Measurements from ENCODE around the gene CKMT2.
"Not testable (repeated sequence)": the region's sequence is repeated elsewhere in the genome, so short reads cannot be mapped to it uniquely, and the experiment has no call there.

The CKMT2 gene

DNA sequence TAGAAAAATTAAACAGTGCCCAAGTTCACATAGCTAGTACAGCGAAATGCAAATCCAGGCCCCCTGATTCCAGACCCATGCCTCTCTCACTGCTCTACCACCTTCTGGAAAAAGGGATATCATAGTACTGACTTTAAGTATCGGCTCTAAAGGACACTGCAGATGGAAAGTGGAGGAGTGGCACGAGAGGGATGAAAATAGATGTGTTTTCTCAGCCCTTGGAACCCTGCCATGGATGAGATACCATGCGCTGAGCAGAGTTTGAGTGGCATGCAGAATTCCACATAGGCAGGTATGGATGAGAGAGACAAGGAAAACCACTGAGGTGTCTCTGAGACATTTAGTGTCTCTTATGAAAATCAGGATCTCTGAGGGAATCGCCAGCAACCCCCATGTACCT lies 18.8 kb downstream of the CKMT2 start:
- DNase-seq (ENCODE audit: low spot score): no peak

DNA sequence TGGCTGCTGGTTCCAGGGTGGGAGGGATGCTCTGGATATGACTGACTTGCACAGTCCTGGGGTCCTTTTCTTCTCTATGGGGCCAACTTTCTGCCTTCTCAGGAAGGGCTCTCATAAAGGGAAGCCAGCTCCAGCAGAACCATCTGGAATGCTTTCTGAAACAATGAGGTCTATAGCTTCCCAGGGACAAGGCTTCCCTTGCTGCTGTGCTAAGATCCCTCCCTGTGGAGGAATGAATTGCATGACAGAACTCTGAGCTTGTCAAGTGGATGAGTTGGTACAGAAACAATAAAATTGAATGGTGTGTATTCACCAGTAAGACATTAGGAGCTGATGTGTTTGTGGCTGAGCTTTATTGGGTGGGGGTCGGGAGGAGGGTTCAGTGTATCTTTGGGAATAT lies 19.8 kb downstream of the CKMT2 start:
- no peak for DNase-seq (ENCODE audit: low spot score)

DNA sequence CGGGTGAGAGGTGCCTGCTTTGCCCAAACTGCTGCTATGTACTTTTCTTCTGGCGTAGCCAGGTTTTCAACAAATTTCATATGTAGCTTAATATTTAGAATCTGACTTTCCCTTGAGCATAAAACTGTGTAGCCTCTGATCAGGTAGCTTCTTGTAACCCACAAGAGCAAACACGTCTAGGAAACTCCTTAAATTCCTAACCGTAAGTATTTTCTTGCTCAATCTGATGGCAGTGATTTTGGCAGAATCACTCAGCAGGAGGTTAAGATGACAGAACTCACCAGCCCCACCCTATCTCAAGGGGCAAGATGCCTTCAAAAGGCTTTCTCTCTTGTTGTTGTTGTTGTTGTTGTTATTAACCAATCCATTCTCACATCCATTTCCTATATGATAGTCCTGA lies 20.8 kb downstream of the CKMT2 start:
- DNase-seq (ENCODE audit: low spot score): no peak

DNA sequence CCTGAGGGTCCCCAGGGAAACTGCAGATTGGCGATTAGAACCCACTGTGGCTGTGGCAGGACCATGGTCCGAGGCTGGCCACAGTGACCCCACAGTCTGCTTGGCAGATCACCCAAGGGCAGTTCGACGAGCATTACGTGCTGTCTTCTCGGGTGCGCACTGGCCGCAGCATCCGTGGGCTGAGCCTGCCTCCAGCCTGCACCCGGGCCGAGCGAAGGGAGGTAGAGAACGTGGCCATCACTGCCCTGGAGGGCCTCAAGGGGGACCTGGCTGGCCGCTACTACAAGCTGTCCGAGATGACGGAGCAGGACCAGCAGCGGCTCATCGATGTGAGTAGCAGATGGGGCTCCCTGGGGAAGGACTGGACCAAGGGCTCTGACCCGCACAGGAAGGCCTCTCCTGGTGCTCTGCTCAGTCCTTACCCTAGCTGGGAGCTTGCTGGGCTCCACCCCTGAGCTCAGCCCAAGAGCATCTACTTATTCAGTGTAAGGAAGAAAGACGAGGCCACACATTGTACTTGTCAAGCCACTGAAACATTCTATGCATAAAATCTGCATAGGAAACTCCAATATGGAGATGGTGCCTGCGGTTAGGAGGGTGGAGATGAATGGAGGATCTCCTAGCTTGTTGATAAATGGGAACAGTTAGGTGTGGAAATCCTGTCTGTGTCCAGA lies 21.9 kb downstream of the CKMT2 start:
- DNase-seq (ENCODE audit: low spot score): no peak

DNA sequence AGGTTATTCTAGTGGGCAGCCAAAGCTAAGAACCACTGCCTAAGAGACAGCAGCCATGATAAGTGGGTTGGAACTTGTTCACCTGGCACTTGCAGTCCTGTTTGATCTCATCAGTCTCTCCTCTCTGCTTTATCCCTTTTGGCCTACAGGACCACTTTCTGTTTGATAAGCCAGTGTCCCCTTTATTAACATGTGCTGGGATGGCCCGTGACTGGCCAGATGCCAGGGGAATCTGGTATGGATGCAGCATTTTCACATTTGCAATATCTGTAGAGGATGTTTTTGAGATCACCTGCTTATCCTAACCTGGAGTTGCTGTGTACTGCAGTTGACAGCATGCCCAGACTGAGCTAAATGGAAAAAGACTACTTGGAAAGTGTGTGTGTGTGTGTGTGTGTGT lies 23.6 kb downstream of the CKMT2 start:
- no peak for DNase-seq (ENCODE audit: low spot score)

DNA sequence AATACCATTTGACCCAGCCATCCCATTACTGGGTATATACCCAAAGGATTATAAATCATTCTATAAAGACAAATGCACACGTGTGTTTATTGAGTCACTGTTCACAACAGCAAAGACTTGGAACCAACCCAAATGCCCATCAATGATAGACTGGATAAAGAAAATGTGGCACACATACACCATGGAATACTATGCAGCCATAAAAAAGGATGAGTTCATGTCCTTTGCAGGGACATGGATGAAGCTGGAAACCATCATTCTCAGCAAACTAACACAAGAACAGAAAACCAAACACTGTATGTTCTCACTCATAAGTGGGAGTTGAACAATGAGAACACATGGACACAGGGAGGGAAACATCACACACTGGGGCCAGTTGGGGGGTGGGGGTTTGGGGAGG lies 29.7 kb downstream of the CKMT2 start:
- not testable (repeated sequence) for DNase-seq (ENCODE audit: low spot score)

DNA sequence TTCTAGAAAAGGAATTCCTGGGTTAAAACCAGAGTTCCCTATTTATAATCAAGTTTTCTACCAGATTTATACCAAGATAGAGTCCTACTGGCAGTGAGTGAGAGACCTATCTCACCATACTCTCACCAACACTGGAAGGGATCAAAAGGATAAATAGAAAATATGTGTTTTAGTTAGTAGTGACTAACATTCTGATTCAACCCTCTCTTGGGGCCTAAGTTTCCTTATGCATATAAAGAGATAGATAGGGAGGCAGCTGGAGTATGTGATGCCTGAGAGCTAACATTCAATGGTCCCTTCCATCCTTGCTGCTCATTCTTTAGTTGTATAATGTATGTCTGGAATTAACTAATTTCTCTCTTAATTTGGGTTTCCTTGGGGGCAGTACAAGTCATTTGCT lies 32.0 kb downstream of the CKMT2 start:
- DNase-seq (ENCODE audit: low spot score): no peak

DNA sequence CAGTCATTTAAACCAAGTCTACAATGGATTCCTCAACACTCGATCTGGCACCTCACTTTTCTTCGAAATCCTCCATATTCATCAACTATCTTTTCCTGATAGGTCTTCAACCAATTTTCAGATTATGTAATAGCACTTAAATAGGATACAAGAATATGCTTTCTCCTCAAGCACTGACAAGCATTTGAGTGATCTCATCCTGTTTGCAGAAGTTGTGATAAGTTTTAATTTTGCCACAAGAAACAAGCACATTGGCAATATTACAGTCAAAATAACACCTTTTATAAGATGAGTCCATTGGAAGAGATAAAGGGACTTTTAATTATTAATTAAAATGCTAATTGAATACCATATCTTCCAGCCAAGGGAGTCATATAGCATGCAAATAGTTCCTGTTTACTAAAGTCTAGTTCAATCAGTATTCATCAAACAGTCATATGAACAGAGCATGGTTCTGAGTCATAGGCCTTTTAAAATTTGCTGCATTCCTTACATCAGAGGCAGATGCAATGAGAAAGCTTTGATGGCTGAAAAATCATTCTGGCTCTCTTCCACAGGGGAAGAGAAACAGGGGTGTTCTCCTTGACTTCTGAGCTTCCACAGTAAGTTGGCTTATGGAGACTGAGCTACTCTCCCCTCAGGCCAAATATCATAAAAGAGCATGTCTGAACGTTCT lies 35.5 kb downstream of the CKMT2 start:
- DNase-seq (ENCODE audit: low spot score): no peak

DNA sequence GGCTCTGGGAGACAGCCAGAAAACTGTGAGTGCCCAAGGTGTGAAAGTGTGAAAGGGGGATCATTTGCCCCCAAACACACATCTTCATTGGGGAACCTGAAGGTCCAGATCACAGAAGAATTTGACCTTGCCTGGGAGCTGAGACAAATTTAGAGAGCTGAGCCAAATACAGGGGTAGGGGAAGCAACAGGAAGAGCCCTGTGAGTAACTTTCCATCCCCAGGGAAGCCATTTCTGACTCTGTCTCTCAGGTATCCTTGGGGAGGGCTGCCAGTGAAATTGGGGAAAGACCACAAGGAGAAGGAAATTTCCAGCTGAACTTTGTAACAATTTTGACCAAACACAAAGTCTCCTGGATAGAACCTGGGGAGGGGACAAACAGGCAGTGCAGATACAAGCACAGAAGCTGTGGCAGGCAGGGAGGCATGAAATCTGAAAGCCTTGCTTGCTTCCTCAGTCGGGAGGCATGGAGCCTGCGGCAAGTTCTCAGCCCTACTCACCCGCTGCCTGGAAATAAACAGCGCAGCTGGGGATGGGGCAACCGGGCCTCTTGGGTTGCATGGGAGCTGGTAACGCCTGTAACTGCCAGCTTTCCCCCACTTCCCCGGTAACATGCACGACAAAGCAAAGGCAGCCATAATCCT lies 36.8 kb downstream of the CKMT2 start:
- DNase-seq (ENCODE audit: low spot score): no peak

DNA sequence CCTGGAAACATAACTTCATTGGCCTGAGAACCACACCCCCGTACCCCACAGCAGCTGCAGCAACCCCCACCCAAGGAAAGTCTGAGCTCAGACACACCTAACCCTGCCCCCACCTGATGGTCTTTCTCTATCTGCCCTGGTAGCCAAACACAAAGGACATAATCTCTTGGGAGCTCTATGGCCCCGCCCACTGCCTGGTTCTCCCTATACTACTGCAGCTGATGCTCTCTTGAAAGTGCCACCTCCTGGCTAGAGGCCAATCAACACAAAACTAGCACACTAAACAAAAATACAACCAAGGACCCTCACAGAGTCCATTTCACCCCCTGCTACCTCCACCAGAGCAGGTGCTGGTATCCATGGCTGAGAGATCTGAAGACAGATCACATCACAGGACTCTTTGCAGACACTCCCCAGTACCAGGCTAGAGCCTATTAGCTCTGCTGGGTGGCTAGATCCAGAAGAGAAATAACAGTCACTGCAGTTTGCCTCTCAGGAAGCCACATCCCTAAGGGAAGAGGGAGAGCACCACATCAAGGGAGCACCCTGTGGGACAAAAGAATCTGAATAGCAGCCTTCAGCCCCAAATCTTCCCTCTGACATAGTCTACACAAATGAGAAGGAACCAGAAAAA lies 37.4 kb downstream of the CKMT2 start:
- DNase-seq (ENCODE audit: low spot score): not testable (repeated sequence)

DNA sequence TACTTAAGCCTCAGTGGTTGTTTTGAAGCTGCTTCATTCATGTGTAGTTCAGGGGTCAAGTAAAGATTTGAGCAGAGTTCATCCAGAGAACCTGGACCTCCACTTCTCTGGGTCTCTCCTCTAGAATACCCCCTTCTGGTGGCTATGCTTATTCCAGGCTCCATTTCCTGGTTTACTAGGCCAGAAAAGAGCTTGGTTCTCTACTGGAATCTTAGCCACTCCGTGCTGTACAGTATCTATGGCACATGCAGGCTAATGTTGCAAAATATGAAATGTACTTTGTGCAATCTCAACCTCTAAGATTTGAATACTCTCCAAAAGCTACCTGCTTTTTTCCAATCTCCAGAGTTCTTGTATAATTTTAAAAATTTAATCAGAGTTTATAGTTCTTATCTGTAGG lies 50.9 kb downstream of the CKMT2 start:
- DNase-seq (ENCODE audit: low spot score): no peak

DNA sequence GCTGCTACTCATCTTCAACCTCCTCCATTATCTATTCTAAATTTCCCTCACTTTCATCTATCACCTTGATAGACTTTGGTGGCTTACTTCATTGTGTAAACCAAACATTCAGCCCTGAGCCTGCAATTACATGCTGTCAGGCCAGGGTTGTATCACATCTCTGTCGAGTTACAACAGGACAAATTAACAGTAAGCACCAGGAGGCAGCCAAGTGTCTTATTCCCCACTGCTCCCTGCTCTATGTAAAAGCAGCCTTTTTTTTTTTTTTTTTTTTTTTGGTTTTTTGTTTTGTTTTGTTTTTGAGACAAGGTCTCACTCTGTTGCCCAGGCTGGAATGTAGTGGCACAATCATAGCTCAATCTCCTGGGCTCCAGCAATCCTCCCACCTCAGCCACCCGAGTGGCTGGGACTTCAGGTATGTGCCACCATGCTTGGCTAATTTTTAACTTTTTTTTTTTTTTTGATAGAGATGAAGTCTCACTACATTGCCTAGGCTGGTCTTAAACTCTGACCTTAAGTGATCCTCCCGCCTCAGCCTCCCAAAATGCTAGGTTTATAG lies 53.0 kb downstream of the CKMT2 start:
- DNase-seq (ENCODE audit: low spot score): no peak

DNA sequence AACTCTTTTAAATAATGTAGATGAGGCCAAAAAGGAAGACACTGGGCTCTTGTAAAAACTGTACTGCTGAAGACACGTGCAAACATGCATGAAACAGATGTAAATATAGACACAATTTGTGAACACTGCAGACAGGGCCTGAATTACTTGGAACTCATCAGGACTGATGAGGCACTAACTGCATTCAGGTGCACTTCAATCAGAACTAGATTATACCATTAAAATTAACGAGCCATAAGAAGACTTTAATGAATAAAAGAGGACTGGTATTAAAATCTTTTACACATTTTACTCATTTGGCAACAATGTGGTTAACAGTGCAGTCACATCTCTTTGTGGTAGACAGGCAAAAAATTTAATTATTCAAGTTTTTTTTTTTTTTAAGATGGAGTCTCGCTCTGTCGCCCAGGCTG lies 54.9 kb downstream of the CKMT2 start:
- DNase-seq (ENCODE audit: low spot score): no peak

DNA sequence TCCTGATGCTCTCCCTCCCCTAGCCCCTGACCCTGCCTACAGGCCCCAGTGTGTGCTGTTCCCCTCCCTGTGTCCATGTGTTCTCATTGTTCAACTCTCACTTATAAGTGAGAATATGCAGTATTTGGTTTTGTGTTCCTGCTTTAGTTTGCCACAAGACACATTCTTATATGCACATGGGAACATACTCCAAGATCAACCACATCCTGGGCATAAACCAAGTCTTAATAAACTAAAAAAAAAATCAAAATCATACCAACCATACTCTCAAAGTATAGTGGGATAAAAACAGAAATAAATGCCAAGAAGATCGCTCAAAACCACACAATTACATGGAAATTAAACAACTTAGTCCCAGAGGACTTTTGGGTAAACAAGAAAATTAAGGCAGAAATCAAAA lies 57.0 kb downstream of the CKMT2 start:
- DNase-seq (ENCODE audit: low spot score): no peak

DNA sequence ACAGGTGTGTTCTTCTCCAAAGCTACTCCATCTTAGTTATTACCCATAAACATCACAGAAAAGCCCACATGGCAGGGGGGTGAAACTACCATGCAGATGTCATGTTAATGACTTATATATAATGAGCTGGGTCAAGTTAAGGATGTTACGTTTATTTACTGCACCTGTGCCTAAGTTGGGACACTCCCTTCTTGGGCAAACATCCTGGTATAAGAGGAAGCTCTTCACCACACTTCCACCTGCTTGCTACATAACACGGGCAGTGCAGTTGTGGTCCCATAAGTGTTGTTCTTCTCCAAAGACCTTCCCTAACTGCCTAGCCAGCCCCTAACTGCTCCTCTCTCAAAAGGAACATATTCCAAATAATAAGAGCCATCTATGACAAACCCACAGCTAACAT lies 59.0 kb downstream of the CKMT2 start:
- DNase-seq (ENCODE audit: low spot score): no peak

DNA sequence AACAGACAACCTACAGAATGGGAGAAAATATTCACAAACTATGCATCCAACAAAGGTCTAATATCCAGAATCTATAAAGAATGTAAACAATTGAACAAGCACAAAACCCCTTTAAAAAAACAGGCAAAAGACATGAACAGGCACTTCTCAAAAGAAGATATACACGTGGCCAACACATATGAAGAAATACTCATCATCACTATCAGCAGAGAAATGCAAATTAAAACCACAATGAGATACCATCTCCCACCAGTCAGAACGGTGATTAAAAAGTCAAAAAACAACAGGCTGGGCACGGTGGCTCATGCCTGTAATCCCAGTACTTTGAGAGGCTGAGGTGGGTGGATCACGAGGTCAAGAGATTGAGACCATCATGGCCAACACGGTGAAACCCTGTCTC lies 60.9 kb downstream of the CKMT2 start:
- not testable (repeated sequence) for DNase-seq (ENCODE audit: low spot score)

DNA sequence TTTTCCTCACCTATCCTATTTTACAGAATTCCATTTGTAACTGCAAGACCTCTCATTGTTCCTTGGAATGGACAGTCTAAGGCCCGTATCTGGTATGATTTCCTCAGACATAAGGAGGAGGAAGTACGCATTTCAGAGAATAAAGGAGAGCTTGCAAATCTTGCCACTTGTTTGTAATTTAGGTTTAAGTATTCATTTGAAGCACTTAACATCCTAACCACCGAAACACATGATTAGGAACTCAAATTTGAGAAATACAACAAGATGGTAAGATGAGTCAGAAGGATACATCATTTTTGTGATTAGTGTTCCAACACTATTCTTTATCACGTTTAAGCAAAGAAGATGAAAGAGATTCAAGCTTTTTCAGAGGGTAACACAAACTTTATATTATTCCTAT lies 64.4 kb downstream of the CKMT2 start:
- DNase-seq (ENCODE audit: low spot score): no peak

DNA sequence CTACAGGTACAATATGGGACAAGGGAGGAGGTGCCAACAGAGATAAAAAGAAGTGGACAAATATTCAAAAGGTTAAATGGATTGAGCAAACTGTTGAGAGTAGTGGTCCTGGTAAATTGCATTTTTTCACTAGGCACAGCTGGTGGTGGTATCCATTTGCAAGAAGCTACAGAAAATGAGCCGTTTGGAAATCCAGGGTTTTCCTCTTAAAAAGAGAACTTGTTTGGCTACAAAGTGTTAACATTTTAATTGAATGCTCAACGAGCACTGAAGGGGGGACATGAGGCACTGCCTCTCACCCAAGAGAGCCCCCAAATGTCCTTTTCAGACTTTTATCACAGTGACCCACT lies 67.8 kb downstream of the CKMT2 start:
- no peak for DNase-seq (ENCODE audit: low spot score)

DNA sequence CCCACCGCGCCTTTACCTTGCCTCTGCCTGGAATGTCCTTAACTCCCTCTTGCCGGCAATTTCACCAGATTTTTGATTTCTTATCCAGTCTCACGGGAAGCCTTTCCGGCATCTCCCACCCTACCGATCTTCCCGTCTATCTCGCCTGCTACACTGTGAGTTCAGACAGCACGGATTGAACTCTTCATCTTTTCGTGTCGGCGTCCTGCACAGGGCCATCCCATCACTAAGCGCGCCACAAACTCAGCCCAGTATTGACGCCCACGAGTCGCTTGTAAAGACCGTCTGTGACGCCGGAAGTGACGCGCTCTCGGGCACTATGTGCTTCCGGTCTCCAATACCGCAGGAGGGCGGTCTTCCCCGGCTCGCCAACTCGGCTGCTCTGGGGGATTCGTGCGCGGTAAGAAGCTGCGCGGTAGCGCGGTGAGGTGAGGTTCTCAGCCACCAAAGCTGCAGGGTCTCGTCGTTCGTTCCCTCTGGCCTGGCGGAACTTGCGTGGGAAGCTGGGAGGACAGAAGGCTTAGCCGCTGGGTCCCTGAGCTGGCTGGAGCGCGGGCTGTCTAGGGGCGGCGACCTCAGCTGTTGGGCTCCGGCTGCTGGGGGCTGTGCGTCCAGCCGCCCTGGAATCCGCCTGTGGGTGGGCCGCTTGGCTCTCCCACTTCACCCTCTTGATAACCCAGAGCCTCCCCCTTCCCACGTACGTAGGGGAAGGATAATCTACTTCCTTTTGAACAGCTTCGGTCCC lies 68.3 kb downstream of the CKMT2 start, which contains the start of gene ZCCHC9:
ZCCHC9 (plus strand) TSS at position 317 of the 745 bp plus-strand sequence. CDS start 3,171 bp downstream, outside the sequence.
- DNase-seq (ENCODE audit: low spot score): peak; percentile 92

DNA sequence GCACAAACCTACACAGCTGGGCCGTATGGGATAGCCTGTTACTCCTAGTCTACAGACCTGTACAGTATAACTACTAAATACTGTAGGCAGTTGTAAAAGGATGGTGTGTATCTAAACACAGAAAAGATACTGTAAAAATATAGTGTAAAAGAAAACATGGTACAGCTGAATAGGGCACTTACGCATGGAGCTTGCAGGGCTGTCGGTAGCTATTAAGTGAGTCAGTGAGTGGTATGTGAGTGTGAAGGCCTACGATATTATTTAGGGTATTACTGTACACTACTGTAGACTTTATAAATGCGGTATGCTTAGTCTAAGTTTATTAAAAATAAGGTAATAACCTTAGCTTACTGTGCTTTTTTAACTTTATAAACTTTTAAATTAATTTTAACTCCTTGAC lies 69.5 kb downstream of the CKMT2 start:
- no peak for DNase-seq (ENCODE audit: low spot score)

DNA sequence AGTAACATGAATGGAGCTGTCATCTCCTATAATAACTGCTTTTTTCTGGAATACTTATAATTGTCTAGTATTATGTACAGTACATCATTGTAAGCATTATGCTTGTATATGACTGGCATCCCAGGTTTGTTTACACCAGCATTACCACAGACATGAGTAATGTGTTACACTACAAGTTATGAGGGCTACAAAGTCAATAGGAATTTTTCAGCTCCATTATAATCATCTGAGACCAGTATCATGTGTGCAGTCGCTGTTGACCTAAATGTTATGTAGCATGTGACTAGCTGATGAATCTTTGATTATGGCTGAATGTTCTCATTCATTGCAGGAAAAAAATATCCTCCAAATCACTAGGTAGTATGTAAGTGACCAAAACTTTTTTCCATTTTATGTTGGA lies 70.4 kb downstream of the CKMT2 start:
- no peak for DNase-seq (ENCODE audit: low spot score)

DNA sequence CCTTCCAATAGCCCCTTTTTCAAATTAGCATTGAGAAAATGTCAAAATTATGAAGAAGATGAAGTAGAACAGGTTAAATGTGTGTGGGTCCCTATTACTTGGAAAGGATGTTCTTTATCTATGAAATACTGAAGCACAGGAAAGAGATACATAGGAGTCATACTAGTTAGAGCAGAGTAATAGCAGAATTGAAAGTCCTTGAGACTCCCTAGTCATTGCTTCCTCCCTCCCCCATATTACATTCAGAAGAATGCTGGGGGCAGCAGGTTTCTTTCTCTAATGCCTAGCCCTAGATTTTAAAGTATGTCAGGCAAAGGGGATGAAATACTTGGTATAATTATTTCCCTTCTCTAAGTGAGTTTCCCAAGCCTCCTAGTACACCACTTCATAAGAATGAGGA lies 72.7 kb downstream of the CKMT2 start:
- no peak for DNase-seq (ENCODE audit: low spot score)
